Activated CD4-positive, alpha-beta T cell treated with anti-CD3 and anti-CD28 coated beads, Interleukin-2, amount 10 ng/mL, durations not matched to agents 7 days and 5 days (primary cell): ENCODE measurements around the gene LIFR. TPM values are rescaled to one million over a fixed set of nuclear protein-coding genes. Genes with fewer than 3 reads are reported as not detected.

ENCODE experiments used
- CTCF ChIA-PET: fragments of 350-600 bp; sonication (Branson Sonifier 250); formaldehyde crosslinking; loops from one replicate; lab custom pipeline; 2021; ENCODE audit warnings: antibody characterized with exemption; lab: Charles Lee
- POLR2A ChIA-PET: fragments of 350-600 bp; sonication (Branson Sonifier 250); formaldehyde crosslinking; loops from one replicate; lab custom pipeline; 2021; ENCODE audit warnings: antibody characterized with exemption; lab: Charles Lee
- DNase-seq: peaks from one replicate; pipeline ENCODE4 v3.0.0-alpha.2; 2020
- H3K27ac Mint-ChIP-seq: one replicate; pipeline ENCODE4 v1.8.0; 2021; ENCODE audit warnings: mild to moderate bottlenecking, moderate library complexity, mixed read lengths
- H3K27me3 Mint-ChIP-seq: one replicate; pipeline ENCODE4 v1.8.0; 2021; ENCODE audit warnings: mixed read lengths
- H3K36me3 Mint-ChIP-seq: one replicate; pipeline ENCODE4 v1.8.0; 2021; ENCODE audit warnings: low read depth, mixed read lengths
- H3K4me1 Mint-ChIP-seq: one replicate; pipeline ENCODE4 v1.8.0; 2021; ENCODE audit warnings: mixed read lengths
- H3K4me3 Mint-ChIP-seq: one replicate; pipeline ENCODE4 v1.8.0; 2021; ENCODE audit warnings: mild to moderate bottlenecking, moderate library complexity, mixed read lengths
- H3K9me3 Mint-ChIP-seq: one replicate; pipeline ENCODE4 v1.8.0; 2021; ENCODE audit warnings: mixed read lengths
- total RNA-seq, 2 experiments: library from RNA; stranded (reverse); gene quantifications; one replicate each; pipeline ENCODE4 v1.2.3, GENCODE V29; 2021

The LIFR gene
- total RNA-seq, 2 experiments from 2014 or later, result 0.12 TPM; not detected in 1

DNA sequence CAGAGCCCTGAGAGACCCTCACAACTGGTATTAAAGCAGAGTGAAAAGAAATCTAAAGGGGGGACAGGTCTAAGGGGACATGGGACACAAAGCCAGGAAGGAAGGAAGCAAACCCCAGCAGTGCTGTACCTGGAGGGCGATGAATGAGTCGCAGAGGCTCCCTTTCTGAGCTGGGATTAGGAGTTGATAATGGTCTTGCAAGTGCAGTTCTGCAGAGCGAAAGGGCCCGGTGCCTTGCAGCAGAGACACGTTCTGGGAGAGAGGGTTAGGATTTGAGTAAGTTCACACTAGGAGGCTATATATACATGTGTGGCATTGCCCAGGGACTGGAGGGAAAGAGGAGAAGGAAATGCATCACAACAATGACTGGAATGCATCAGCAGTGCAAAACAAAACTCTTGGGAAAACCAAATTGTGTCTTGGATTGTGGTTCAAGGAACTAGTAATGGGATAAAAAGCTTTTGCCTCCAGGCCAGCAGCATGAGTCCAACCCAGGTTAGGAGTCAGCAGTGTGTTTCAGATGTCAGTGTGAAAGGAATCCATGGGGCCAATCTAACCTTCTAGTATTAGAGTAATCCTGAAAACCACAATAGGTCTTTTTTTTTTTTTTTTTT is 38.8 kb upstream of the LIFR start:
- Mint-ChIP-seq H3K36me3 (no peaks in the 10 kb centered on the region), H3K27me3 (peaks cover 7% of the 10 kb centered on the region), H3K9me3 (no peaks in the 10 kb centered on the region), H3K4me3 (no peak overlapping the region), H3K27ac (no peak overlapping the region), H3K4me1 (no peaks in the 10 kb centered on the region)
- ChIA-PET CTCF (no interaction called here), POLR2A (no interaction called here)
- no peak for DNase-seq

DNA sequence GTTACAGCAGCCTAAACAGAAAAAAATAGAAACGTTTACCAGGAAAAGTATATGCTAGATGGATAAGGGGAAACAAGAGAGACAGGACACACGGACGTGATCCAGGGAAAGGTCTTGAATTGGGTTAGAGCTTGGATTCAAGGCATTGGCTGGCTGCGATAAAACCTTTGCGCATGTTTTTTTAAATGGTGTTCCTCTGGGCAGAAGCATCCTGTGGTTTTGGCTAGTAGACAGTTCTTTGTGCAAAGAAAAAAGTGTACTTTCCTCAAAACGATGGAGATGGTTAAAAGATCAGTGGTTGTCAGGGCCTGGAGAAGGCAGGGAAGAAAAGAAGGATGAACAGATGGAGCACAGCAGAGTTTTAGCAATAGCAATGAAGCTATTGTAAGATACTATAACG is 37.5 kb upstream of the LIFR start:
- Mint-ChIP-seq H3K36me3 (no peaks in the 10 kb centered on the region), H3K27me3 (peaks cover 6% of the 10 kb centered on the region), H3K4me3 (no peak overlapping the region), H3K9me3 (no peaks in the 10 kb centered on the region), H3K27ac (no peak overlapping the region), H3K4me1 (no peaks in the 10 kb centered on the region)
- POLR2A ChIA-PET, result no interaction called here
- DNase-seq, result no peak
- CTCF ChIA-PET, result interaction anchor here (1.6 kb wide), 1 partner anchor 28 kb away, joined by 3 read pairs; no protein-coding TSS in a partner anchor

DNA sequence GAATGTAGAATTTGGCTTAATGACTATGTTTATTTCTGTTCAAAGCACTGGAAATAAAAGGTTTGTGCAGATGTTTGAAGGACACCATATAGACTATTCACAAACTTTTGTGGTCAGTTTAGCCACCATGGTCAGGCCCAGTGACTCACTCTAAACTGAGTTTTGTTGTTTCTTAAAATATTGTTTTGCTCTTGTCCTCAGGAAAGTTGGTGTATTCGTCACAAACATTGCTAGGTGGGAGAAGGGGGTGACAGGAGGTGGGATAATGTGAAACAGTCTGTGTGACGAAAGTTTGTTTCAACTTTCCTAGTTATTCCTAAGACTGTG is 35.0 kb upstream of the LIFR start:
- no peaks in the 10 kb centered on the region for H3K4me1 Mint-ChIP-seq
- ChIA-PET POLR2A (no interaction called here), CTCF (no interaction called here)
- no peak overlapping the region for H3K27ac Mint-ChIP-seq
- no peaks in the 10 kb centered on the region for H3K9me3 Mint-ChIP-seq
- DNase-seq, result no peak
- no peaks in the 10 kb centered on the region for H3K36me3 Mint-ChIP-seq
- peaks cover 6% of the 10 kb centered on the region for H3K27me3 Mint-ChIP-seq
- H3K4me3 Mint-ChIP-seq, result no peak overlapping the region

DNA sequence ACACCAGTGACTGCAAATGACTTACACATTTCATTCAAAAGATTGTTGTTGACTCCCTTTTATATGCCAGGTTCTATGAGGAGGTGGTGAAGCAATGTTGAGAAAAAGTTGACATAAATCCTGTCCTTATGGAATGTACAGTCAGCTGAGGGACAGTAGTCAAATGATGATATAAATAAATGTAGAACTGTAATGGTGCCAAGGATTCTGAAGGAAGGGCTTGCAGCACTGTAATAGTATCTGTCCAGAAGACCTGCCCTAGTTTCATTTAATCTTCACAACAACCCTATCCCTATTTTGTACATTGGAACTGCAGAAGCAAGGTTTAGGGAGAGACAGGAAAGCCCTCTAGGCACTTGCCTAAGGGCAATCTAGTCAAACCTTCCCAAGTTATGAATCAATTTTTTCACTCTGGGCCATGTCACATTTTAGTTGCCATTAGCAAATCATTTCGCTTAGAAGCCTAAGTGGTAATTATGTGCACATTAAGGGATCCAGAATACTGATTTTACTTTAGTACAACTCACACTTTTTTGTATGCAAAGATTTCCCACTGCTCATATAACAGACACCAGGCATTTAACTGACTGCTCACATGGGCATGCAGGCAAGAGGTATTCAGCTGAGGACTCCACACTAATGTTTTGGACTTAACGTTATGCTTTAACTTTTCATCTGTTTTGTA is 34.5 kb upstream of the LIFR start:
- no peaks in the 10 kb centered on the region for H3K4me1 Mint-ChIP-seq
- no peaks in the 10 kb centered on the region for H3K36me3 Mint-ChIP-seq
- ChIA-PET POLR2A (no interaction called here), CTCF (no interaction called here)
- no peaks in the 10 kb centered on the region for H3K9me3 Mint-ChIP-seq
- no peak for DNase-seq
- H3K4me3 Mint-ChIP-seq, result no peak overlapping the region
- H3K27ac Mint-ChIP-seq, result no peak overlapping the region
- H3K27me3 Mint-ChIP-seq, result peaks cover 6% of the 10 kb centered on the region

DNA sequence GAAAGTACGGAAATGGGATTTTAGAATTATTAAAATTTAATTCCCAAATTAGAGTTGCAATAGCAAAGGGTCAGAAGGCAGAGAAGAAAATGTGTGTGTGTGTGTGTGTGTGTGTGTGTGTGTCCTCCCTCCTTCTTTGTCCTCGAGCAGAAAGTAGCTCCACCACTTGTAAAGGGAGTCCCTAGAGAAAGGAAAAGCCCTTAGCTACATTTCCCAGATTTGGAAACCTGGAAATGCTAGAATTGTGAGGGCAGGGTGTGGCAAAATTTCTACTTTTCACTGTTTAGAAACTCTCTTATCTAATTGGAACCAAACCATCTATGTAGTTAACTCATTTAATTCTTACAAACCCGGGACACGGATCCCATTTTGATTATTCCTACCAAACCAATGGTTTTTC is 33.2 kb upstream of the LIFR start:
- no peaks in the 10 kb centered on the region for H3K4me1 Mint-ChIP-seq
- H3K36me3 Mint-ChIP-seq, result no peaks in the 10 kb centered on the region
- H3K9me3 Mint-ChIP-seq, result no peaks in the 10 kb centered on the region
- DNase-seq, result no peak
- H3K27me3 Mint-ChIP-seq, result peaks cover 7% of the 10 kb centered on the region
- H3K4me3 Mint-ChIP-seq, result no peak overlapping the region
- H3K27ac Mint-ChIP-seq, result no peak overlapping the region
- ChIA-PET CTCF (no interaction called here), POLR2A (no interaction called here)

DNA sequence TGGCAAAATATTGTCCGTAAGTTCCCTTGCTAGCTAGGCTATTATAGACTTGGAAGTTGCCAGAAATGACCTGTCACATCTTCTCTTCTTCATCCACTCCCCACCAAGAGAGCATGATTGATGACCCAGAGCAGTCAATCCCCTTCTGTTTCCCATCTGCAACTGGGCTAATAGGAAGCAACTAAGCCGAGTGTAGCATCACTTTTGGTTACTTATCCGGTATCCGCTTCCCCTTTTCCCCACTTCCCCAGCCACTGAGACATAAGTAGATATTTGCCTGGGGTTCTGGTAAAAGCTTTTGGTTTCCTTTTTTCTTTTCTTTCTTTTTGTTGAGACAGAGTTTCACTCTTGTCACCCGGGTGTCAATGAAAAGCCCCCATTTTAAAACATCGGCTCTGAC is 29.4 kb upstream of the LIFR start:
- ChIA-PET CTCF (no interaction called here), POLR2A (no interaction called here)
- H3K27me3 Mint-ChIP-seq, result peaks cover 22% of the 10 kb centered on the region
- H3K4me3 Mint-ChIP-seq, result no peak overlapping the region
- no peak overlapping the region for H3K27ac Mint-ChIP-seq
- H3K9me3 Mint-ChIP-seq, result no peaks in the 10 kb centered on the region
- no peaks in the 10 kb centered on the region for H3K36me3 Mint-ChIP-seq
- no peaks in the 10 kb centered on the region for H3K4me1 Mint-ChIP-seq
- DNase-seq, result no peak

DNA sequence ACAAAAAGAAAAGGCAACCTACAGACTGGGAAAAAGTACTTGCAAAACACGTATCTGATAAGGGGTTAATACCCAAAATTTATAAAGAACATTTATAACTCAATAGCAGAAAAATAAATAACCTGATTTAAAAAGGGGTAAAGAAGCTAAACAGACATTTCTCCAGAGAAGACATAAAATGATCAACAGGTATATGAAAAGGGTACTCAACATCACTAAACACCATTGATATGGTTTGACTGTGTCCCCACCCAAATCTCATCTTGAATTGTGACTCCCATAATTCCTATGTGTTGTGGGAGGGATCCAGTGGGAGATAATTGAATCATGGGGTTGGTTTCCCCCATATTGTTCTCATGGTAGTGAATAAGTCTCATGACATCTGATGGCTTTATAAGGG is 27.1 kb upstream of the LIFR start:
- H3K27me3 Mint-ChIP-seq, result peaks cover 25% of the 10 kb centered on the region
- ChIA-PET POLR2A (no interaction called here), CTCF (no interaction called here)
- no peaks in the 10 kb centered on the region for H3K9me3 Mint-ChIP-seq
- no peaks in the 10 kb centered on the region for H3K36me3 Mint-ChIP-seq
- H3K27ac Mint-ChIP-seq, result no peak overlapping the region
- H3K4me1 Mint-ChIP-seq, result no peaks in the 10 kb centered on the region
- H3K4me3 Mint-ChIP-seq, result no peak overlapping the region
- DNase-seq, result no peak

DNA sequence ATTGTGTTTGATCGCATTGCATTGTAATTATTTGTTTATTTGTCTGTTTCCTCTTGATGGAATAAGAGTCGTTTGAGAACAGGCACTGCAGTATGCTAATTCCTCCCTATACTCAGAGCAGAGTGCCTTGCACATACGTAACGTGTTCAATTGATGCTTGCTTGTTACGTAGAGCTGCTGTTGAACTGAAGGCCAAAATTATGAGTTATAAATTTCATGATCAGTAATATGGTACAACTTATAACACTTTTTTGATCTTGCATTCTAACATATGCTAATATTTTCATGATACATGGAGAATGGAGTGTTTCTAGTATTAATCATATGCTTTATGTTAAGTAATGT is 26.5 kb upstream of the LIFR start:
- ChIA-PET CTCF (no interaction called here), POLR2A (no interaction called here)
- no peak overlapping the region for H3K4me3 Mint-ChIP-seq
- H3K27me3 Mint-ChIP-seq, result peaks cover 25% of the 10 kb centered on the region
- no peak overlapping the region for H3K27ac Mint-ChIP-seq
- no peaks in the 10 kb centered on the region for H3K4me1 Mint-ChIP-seq
- no peaks in the 10 kb centered on the region for H3K36me3 Mint-ChIP-seq
- no peak for DNase-seq
- no peaks in the 10 kb centered on the region for H3K9me3 Mint-ChIP-seq

DNA sequence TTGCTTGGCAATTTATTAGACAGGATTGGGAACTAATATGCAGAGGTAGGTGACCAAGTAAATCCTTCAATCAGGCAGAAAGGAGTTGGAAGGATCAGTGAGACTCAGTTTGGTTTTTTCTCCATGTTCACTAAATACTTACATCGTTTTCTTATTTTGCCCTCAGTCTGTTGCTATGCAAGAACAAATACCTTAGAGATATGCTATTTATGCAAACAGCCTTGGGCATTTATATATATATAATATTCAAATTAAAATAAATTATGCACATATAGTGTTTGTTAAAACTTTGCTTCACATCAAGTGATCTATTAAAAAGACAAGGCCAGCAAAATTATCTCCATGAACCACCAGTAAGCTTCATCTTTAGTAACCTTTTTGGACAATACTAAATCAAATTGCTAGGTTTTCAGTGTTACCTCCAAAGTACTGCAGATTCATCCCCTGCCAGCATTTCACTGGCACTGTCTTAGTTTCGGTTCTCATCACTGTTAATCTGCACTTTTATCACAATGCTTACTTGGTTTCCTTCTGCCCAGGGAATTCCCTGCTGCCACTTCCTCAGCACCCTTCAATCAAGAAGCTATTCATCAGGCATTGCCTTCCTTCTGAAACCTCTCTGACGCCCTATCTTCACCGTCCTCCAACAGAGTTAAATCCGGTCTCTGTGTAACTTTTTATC is 26.0 kb upstream of the LIFR start:
- CTCF ChIA-PET, result no interaction called here
- Mint-ChIP-seq H3K4me1 (no peaks in the 10 kb centered on the region), H3K27ac (no peak overlapping the region), H3K27me3 (peaks cover 25% of the 10 kb centered on the region), H3K36me3 (no peaks in the 10 kb centered on the region), H3K9me3 (no peaks in the 10 kb centered on the region), H3K4me3 (no peak overlapping the region)
- POLR2A ChIA-PET, result no interaction called here
- DNase-seq, result no peak

DNA sequence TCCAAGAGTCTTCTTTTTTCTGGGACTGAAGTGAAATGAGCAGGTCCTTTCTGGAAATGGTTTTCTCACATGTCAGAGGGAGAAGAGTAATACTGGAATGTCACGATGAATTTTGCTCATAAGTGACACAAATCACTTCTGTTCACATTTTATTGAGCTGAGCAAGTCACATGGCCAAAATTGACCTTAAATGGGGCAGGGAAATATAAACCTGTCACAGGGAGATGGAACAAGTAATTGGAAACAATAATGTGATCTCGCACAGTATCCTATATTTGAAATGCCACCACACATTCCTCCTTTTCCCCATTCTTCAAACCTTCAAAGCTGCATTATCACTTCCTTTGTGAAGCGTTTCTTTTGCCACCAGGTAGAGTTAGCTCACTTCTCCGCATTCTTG is 25.2 kb upstream of the LIFR start:
- CTCF ChIA-PET, result interaction anchor here (0.6 kb wide), 2 partner anchors 1007 to 1175 kb away, joined by 3 to 4 read pairs; no protein-coding TSS in a partner anchor
- no peaks in the 10 kb centered on the region for H3K9me3 Mint-ChIP-seq
- no peaks in the 10 kb centered on the region for H3K4me1 Mint-ChIP-seq
- POLR2A ChIA-PET, result no interaction called here
- no peak overlapping the region for H3K4me3 Mint-ChIP-seq
- H3K27ac Mint-ChIP-seq, result no peak overlapping the region
- H3K36me3 Mint-ChIP-seq, result no peaks in the 10 kb centered on the region
- DNase-seq, result no peak
- peaks cover 25% of the 10 kb centered on the region for H3K27me3 Mint-ChIP-seq

DNA sequence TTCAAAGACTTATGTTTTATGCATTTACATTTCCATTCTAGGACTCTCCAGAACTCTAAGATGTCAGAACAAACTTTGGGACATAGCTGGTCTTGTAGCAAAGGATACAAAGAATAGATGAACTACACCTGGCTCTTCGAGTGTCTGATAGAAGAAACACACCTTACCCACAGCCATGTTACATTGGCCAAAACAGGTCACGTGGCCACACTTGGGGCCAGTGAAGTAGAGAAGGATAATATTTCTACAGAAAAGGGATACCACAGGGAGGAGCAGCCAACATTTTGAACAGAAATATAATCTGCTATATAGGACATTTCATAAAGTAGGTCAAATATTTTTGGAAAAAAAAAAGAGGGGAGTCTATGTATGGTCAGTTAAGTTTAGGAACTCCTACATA is 22.7 kb upstream of the LIFR start:
- Mint-ChIP-seq H3K4me1 (no peaks in the 10 kb centered on the region), H3K27ac (no peak overlapping the region), H3K36me3 (no peaks in the 10 kb centered on the region), H3K9me3 (no peaks in the 10 kb centered on the region), H3K27me3 (peaks cover 20% of the 10 kb centered on the region), H3K4me3 (no peak overlapping the region)
- CTCF ChIA-PET, result interaction anchor here (0.7 to 1.7 kb wide), 2 partner anchors 89 to 137 kb away, joined by 5 read pairs; no protein-coding TSS in a partner anchor
- DNase-seq, result no peak
- POLR2A ChIA-PET, result no interaction called here

DNA sequence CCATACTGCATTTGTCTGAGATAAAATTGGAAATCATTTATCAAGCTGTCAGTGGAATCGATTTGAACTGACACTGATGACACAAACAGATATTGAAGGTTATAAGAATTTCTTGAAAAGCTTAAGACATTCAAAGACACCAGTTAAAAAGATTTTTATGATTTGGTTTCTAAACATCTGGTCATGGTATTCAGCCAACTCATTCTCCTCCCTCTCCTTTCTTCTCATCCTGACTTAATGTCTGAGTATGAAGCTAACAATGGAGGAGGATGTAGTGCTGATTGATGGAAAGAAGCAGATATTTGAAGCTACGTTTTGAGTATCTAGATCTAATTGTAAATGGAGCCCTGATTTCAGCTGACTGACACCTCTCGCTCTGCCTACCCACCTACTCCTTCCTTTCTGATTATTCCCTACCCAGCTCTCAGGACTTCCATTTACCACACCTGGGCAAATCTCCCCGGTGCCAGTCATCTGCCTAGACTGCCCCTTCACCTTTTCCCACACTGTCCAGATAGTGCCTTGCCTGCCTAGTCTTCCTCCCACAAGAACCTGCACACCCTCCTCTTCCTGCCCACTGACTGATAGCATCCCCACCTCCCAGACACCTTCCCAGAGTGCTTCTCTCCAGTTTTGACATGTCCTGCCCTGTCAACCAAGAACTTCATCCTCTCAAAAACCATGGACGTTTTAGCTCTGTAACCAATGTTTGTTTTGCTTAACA is 20.7 kb upstream of the LIFR start:
- Mint-ChIP-seq H3K36me3 (no peaks in the 10 kb centered on the region), H3K4me3 (no peak overlapping the region), H3K9me3 (no peaks in the 10 kb centered on the region), H3K27me3 (peaks cover 8% of the 10 kb centered on the region), H3K27ac (no peak overlapping the region), H3K4me1 (no peaks in the 10 kb centered on the region)
- no peak for DNase-seq
- ChIA-PET POLR2A (no interaction called here), CTCF (no interaction called here)

DNA sequence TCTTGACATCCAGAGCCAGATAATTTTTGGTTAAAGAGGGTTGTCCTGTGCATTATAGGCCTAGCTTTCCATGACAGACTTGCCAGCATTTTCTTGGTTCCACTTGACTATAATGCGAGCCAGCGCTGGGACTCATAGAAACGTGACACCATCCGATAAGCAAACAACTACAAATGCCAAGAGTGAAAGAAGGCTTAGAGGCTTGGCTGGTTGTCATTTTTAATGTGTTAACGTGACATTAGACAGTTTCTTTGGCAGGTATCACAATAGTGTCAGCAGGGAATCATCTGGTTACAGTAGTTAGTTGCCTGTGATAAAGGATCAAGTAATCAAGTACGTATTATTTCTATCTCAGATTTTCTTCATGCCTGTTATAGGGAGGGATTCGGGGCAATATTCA is 20.0 kb upstream of the LIFR start:
- ChIA-PET POLR2A (no interaction called here), CTCF (no interaction called here)
- Mint-ChIP-seq H3K4me1 (no peaks in the 10 kb centered on the region), H3K4me3 (no peak overlapping the region), H3K9me3 (no peaks in the 10 kb centered on the region), H3K27ac (no peak overlapping the region), H3K36me3 (no peaks in the 10 kb centered on the region), H3K27me3 (peaks cover 11% of the 10 kb centered on the region)
- no peak for DNase-seq
